GM18861 (cell line): ENCODE measurements around the gene LYVE1.
A peak's percentile ranks its signal among the peaks of the same experiment; 100 is the strongest.

Source experiments
- ATAC-seq: cut with Tn5 transposase; IDR thresholded peaks from one replicate; pipeline ENCODE4 v1.9.1; 2021; ENCODE audit not compliant: unreplicated experiment

Gene LYVE1

DNA sequence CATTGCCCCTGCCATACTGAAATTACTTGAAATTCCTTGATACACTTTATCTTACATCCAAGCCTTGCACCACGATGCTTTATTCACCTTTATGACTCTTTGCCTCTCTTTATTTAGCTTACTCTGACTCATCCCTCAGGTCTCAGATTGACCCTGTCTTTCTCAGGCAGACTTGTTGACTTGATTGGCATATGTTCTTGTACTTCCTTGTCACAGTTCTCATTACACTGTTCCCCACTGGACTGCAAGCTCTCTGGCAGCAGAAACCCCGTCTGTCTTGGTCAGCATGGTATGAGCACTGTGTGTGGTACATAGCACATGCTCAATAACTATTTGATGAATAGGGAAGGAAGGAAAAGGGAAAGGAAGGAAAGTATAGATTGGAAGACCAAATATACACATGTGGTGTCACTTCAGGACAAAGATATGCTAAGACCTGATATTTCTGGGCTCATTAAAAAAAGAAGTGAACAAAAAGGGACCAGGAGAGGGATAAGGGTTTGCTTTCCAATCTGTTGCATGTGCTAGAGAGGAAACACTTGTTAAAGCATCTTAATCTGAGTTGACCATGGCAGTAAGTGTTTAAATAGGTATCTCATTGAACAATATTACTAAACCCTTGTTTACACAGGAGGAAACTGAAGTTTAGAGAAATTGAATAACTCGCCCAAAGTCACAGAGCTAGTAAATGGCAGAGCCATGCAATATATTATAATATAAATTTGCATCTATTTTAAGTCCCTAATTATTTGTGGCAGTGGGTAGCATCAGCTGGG, 7.2 kb downstream of the LYVE1 start:
- no peak for ATAC-seq

DNA sequence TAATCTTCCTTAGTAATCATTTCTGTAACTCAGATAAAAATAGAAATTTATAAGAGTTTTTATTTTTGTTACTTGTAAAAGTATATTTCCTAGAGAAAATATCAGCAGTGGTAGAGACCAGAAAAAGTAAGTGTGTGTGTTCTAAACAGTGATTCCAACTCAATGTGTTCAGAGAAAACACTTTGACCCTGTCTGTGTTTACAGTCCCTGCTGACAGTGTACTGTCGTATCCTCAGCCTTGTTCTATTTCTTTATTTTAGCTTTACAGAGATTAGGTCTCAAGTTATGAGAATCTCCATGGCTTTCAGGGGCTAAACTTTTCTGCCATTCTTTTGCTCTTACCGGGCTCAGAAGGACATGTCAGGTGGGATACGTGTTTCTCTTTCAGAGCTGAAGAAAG, 10.2 kb downstream of the LYVE1 start:
- no peak for ATAC-seq

DNA sequence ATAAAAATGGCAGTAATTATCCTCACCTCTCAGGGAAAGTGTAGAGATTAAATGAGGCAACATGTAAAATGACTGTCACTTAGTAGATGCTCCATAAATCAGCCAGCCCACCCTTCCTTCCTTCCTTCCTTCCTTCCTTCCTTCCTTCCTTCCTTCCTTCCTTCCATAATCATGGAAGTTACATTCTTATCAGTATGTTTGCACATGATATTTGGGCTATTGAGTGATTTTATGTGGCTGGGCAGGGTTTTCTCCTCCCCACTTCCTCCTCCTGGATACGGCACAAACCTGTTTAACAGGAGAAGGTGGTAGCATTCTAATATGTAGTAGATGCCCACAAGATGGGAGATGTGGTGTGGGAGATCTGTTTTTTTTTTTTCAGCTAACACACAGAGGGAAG, 11.9 kb downstream of the LYVE1 start:
- ATAC-seq, result no peak

DNA sequence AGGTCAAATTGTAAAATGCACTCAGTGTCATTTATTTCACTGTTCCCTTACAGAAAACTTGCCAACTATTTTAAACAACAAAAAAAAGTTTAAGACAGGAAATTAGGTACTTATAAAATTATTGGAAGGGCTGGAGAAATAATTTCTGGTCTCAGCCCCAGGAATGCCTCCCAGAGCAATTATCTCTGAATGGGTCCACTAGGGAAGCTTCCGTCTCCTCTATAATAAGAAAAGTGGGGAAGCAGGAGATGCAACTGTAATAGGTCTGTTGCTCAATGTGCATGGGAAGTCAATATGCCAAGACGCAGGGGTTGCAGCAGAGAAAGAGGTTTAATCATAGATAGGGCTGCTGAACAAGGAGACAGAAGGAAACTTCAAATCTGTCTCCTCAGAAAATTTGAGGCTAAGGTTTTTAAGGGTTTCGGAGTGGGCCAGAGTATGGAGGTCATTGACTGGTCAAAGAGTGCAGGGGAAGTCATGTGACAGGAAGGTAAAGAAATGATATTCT, 16.6 kb downstream of the LYVE1 start:
- no peak for ATAC-seq

DNA sequence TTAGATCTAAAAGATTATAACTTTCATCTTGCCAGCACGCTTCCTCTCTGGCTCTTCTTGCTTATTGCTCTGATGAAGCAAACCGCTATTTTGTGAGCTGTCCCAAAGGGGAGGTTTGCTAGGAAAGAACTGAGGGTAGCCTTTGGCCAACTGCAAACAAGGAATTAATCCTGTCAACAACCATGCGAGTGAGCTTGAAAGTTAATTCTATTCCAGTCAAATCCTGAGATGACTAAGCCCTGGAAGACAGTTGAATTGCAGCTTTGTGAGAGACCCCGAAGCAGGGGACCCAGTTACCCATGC, 17.2 kb downstream of the LYVE1 start:
- ATAC-seq, result no peak

DNA sequence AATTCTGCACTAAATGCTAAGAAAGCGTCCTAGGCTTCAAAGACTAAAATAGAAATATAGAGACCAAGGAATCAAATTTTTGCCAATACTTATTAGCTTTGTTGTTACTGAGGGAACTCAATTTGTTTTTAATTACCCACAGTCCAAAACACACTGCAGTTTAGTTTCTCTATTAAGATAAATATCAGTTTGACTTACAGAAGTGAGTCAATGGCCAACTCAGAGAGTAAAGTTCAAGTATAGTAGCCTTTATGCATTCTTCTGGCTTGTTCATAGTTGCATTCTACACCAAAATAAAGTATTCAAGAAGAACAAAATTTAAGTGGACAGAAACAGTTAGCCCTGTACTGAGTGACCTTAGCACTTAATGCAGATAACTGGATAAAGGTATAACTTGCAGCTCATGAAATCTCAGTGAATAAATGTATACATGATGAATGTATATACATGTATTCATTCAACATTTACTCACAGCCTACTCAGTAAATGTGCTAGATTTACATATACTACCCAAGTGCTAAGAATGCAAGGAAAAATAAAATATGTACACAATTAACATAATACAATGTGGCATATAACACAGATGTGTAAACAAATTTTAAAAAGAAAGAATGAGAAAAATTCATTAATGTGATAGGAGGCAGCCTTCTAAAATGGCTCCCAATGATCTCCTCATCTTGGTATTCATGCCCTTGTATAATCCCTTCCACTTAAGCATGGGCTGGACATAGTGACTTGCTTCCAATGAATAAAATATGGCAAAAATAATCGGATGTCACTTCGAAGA, 17.8 kb downstream of the LYVE1 start:
- no peak for ATAC-seq

DNA sequence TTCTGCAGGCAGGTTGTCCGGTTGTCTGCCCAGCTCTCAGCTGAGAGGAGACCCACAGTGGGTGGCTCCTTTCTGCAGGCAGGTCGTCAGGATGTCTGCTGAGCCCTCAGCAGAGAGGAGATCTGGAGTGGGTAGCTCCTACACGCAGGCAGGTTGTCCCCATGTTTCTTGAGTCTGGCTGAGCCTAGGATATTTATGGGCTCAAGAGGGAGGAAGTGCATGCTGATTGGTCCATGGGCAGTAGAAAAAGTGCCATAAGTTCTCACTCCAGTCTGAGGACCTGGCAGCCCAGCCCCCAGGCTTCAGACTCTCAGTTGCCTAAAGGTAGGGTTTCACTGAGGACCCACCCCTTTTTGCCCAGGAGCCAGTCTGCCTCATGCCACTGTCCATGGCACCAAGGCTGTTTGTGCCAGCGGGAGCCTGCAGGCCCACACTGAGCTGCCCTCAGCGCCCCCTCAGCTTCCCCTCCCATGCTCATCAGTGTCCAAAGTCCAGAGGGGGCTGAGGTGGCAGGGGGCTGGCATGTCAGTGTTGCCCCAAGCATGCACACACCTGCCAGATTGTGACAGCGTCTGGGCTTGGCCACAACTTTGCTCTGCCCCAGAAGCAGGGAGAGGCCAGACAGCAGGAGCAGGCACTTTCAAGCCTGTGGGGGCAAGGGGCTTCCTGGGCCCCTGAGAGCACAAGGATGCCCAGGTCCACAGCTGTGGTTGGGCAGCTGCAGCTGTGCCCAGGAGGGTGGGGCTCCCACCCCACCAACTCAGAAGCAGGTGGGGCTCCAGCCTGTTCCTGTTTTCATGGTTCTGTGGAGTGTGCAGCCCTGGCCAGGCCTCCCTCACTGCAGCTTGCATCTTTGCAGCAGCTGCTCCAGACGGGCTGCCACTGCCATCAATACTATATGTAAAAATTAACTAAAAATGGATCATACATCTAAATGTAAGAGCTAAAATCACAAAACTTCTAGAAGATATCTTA, 23.7 kb downstream of the LYVE1 start:
- ATAC-seq, result no peak

DNA sequence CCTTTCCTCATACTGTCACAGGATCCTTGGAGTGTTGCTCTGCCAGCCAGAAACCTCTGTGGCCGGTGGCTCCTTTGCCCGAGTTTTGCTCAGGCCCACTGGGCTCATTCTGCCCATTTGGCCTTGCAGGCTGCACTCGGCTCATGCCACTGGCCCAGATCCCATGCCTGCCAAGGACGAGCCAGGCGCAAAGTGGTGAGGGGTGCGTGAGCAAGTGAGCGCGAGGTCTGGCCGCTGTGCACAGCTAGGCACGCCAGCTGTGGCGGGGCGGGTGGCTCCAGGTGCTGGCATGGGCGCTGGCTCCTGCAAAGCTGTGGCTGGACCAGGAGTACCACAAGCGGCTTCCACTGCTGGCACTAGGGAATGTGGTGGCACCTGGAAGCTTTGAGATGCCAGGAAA, 24.7 kb downstream of the LYVE1 start:
- ATAC-seq, result no peak

DNA sequence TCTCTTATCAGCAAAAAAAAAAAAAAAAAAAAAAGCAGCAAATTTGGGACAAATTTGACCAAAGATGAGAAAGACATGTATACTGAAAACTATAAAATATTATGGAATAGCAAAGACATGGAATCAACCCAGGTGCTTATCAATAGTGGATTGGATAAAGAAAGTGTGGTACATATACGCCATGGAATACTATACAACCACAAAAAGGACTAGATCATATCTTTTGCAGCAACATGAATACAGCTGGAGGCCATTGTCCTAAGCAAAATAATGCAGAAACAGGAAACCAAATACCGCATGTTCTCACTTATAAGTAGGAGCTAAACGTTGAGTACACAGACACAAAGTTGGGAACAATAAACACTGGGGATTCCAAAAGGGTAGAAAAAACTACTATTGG, 25.7 kb downstream of the LYVE1 start:
- ATAC-seq, result no peak

DNA sequence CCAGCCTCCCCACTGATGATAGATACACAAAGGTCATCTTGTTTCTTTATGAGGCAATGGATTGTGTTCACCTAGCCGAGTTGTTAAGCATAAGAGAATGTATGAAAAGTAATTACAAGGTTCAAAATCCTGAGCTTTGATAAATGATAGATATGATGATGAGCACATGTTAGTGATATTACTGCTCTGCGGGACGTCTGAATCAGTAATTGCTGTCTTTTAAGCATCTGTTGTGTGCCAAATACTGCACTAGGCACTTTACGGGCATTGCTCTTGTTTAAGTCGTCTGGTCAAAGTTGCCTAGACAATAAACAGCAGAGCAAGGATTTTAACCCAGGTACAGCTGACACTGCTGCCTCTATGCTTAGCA, 26.9 kb downstream of the LYVE1 start:
- ATAC-seq, result no peak

DNA sequence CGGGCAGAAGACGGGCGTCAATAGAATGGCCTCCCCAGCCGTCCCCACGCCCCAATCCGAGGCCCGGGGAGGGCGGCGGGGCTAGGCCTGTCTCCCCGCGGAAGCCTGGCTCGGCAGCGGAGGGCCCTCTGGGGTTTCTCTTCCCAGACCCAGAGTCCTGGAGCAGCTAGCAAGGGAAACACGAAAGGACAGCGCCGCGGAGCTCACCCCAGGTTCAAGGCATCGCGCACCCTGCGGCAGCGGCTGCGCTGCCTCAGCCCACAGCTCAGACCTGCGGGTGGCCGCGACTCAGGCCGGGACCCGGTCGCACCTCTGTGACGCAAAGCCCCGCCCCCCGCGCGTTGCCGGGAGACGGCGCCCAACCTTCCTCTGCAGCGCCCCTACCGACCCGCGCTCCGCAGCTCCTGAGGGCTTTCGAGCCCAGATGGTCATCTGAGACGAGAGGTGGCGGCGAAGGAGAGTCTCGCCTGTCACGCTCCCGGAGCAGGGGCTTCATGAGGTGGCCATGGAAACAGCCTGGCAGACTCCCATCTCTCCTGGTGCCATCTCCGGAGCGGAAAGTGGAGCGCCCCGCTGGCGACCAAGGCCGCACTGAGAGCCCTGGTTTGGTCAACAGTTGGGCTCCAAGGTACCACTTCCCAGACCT, 27.4 kb downstream of the LYVE1 start, which contains the start of gene RNF141:
TSS of gene RNF141 (minus strand) at position 273 of the 646 bp plus-strand sequence. CDS start 7,029 bp downstream, outside the sequence.
- ATAC-seq, result peak; percentile 96

DNA sequence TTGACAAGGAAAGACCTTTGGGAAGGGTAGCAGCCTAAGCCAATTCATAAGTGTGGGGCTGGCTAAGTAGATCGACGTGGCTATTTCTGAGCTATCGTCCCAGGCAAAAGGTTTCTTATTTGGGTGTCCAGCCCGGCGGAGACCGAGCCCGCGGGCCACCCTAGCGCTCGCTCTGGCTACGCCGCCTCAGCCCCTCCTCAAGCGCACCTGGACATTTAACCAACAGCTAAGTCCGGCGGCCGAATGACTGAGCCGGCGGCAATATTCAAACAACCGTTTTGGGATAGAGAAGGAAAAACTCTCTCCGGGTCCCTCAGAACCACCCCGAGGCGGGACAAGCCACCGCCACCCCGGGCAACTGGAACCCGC, 27.9 kb downstream of the LYVE1 start:
- ATAC-seq, result peak; percentile 2

DNA sequence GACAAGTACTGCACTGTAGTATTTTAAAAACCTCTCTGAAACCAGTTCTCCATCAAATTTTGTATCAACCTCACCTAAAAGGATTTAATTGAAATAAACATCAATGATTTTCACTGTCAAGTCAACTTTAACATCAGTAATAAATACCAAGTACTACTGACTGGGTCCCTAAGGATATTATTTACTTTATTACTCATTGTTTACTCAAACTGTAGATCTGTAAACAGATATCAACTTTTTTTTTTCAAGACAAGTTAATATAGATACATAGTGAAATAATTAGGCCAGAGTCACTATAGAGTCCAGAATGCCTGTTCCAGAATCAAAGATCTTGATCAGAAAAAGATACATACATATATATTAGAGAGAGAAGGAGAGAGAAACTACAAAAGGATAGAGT, 29.1 kb downstream of the LYVE1 start:
- no peak for ATAC-seq

DNA sequence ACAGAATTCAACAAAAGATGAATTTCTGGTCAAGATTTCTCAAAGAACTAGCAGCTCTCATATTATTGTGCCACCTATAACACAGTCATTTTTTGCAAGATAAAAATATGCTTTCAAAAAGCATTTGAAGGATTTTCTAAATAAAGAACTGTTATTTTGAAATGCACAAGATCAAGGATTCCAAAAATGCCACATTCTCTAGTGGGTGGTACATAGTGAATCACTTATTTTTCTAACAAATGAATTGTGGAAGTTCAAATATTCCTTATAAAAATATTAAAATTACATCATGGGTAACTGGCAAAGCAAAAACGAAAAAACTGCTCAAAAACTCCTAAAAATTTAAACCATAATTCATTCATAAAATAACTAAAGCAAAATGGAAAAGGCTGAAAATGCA, 29.5 kb downstream of the LYVE1 start:
- no peak for ATAC-seq

DNA sequence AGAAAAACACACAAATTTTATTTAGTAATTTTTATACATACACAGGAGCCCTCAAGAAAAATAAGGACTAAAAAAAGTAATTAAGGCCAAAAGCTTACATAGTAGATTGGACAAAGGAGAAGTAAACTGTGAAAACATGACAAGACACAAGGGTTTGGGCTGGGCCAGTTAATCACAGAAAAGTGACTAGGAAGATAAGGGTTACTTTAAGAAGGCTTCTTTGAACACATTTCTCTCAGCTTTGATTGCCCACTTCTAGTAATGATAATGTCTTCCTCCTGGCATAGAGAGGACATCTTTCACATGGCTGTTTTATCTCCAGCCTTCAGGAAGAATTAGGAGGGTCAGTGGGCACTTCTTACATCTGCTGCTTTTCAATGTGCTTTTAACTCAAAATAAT, 30.9 kb downstream of the LYVE1 start:
- ATAC-seq, result no peak

DNA sequence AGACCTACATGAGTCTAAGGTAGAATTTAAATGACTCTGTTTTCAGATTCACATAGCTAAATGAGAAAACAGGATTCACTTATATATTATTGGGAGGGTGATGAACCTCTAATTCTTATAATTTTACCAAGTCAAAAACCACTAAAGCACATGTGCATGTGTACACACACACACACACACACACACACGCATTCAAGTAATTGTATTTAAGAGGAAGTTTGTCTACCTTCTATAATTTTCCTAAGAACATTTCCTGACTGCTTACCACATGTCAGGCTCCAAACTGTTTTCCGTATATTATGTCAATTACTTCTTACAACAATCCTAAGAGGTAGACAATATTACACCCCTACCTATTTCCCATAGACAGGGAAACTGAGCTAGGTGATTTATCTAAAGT, 34.1 kb downstream of the LYVE1 start:
- no peak for ATAC-seq

DNA sequence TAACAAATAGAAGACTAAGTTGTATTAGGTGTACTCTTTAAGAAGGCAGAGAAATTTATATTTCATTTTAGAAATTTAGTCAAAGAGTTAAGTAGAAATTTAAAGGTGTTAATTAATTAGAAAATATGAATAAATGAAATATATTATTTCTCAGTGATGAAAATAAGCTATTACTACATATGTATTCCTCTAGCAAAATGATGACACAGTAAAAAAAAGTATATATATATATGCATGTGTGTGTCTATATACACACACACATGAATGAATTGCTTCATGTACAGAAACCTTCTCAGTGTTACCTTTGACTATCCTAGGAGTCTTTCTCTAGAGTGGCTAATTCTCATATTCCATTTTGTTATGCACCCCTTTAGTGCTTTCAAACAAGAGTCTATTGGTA, 35.1 kb downstream of the LYVE1 start:
- ATAC-seq, result no peak

DNA sequence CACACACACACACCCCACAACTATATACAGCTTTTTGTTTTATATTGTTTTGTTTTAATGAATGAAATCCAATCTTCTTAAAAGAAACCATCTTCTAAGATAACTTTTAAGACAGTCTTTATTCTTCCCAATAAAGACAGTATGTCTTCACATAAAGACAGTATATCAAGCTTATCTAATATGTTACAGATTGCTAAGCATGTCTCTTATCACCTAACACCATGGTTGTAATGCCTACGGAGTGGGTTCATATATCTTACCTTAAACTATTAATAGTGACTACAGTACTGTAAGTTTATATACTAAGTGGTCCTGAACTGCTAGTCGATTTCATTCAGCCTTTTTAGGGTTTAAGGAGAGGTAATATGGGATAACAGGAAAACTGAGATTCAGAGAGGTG, 35.9 kb downstream of the LYVE1 start:
- no peak for ATAC-seq

DNA sequence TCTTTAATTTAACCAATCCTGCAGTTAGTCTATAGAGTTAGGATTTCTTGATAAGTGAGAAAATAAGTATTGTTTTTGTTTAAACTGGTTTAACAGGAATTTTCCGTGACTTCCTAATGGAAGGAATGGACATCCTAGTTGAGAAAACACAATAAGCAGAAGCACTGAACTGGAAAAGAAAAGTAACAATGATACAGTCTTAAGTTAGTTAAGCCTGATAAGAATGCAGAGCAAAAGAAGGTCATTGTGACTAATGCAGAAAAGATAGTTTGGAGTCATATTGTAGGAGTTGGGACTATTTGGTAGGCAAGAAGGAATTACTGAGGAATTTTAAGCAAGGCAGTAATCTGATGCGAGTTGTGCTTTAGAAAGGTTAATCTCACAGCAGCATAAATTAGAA, 39.2 kb downstream of the LYVE1 start:
- ATAC-seq, result no peak

DNA sequence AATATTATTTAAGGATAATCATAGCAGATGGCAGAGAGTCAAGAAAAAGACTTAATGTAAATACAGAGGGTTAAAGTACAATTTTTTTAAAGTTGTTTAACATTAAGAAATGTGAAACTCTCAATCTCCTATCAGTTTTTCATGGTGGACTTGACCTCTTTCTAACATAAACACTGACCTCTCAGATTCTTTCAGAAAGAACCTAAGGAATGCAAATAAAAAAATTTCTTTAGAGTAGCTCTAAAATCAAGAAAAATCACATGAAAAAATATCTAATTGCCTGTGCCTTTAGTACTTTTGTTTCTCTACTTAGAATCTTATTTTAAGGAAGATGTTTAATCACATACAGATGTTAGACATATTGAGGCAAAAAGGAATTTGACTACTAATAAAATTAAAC, 40.3 kb downstream of the LYVE1 start:
- ATAC-seq, result no peak
